Heart left ventricle (tissue), 16 donors: Measurements from ENCODE around the gene DNAH3. TPM values are rescaled to one million over a fixed set of nuclear protein-coding genes. Genes with fewer than 3 reads are reported as not detected.

ENCODE experiments used
- ATAC-seq, 4 donors: fragments of 200-7000 bp; cut with Tn5 transposase; one replicate each; pipeline ENCODE4 v1.9.1; 2020 to 2022; ENCODE audit warnings: moderate library complexity in 4 of 4, mild to moderate bottlenecking in 3 of 4, moderate number of reproducible peaks in 1 of 4
- DNase-seq, 5 donors: peaks; one replicate each; pipeline ENCODE4 v3.0.0-alpha.2; 2020
- H3K27ac ChIP-seq, 12 donors: fragments of 200-600 bp; sonication (generic) in 4 of 12; one replicate each; pipeline versions ENCODE4 v1.5.0 to v1.8.0; 2016 to 2022; ENCODE audit warnings: mild to moderate bottlenecking in 2 of 12
- H3K27me3 ChIP-seq, 9 donors: fragments of 200-600 bp; sonication (generic) in 2 of 9; one replicate each; pipeline versions ENCODE4 v1.5.1 to v1.8.0; 2016 to 2022; ENCODE audit warnings: mild to moderate bottlenecking in 3 of 9
- H3K36me3 ChIP-seq, 9 donors: fragments of 200-600 bp; sonication (generic) in 2 of 9; one replicate each; pipeline versions ENCODE4 v1.5.0 to v1.8.0; 2018 to 2022; ENCODE audit warnings: mild to moderate bottlenecking in 2 of 9
- H3K4me1 ChIP-seq, 12 donors: fragments of 200-600 bp; sonication (generic) in 4 of 12; one replicate each; pipeline versions ENCODE4 v1.5.0 to v1.8.0; 2016 to 2022; ENCODE audit warnings: mild to moderate bottlenecking in 3 of 12
- H3K4me3 ChIP-seq, 12 donors: fragments of 200-600 bp; sonication (generic) in 4 of 12; one replicate each; pipeline versions ENCODE4 v1.5.0 to v1.8.0; 2017 to 2022; ENCODE audit warnings: mild to moderate bottlenecking in 9 of 12, moderate library complexity in 4 of 12
- H3K9me3 ChIP-seq, 12 donors: fragments of 200-600 bp; sonication (generic) in 4 of 12; one replicate each; pipeline versions ENCODE4 v1.5.0 to v1.8.0; 2016 to 2022; ENCODE audit warnings: mild to moderate bottlenecking in 1 of 12
- POLR2A ChIP-seq, 2 donors: fragments of 450-650 bp; IDR thresholded peaks; one replicate each; pipeline ENCODE4 v1.6.1; 2017; ENCODE audit warnings: antibody characterized with exemption in 2 of 2, mild to moderate bottlenecking in 2 of 2, moderate library complexity in 2 of 2
- WGBS, 4 donors: extraction: QIAGEN DNeasy Blood & Tissue Kit in 2 of 4; methylation state at CpG; one replicate each; pipeline versions ENCODE4 v1.1.5 to v1.1.7; 2013 to 2018; 5-methylcytosine and 5-hydroxymethylcytosine counted together
- intact Hi-C, 10 donors: fragments of 100-400 bp; cut with DNase I; formaldehyde crosslinking; loops; one replicate each; pipeline versions ENCODE4 v1.11.1 to v1.14.2; 2022
- polyA plus RNA-seq, 2 donors: library from polyadenylated mRNA; stranded (reverse); fragments of 200-250 nt; gene quantifications; one replicate each; pipeline ENCODE4 v1.2.3, GENCODE V29; 2013
- total RNA-seq, 9 donors: library from RNA; depleted of rRNA in 2 of 9; stranded (reverse); fragments of >200 nt in 2 of 9; fragmentation: NEBNext Ultra II Directional in 3 of 9; extraction: Animal tissue kit (Norgen Biotek cat#: 25700) in 3 of 9; gene quantifications; one replicate each; pipeline versions ENCODE4 v1.1.0 to v1.2.4, GENCODE V29; 2016 to 2023
- TF ChIP-seq, protein P1 (sequence below), 12 donors: fragments of 200-600 bp; sonication (generic) in 4 of 12; IDR thresholded peaks; one replicate each; pipeline versions ENCODE4 v1.5.0 to v1.8.0; 2018 to 2022; ENCODE audit warnings: antibody characterized with exemption in 12 of 12, mild to moderate bottlenecking in 5 of 12
- donor health status: ischemic (EF 13 %, LVEDD 7.1; RV severe dilation, severe dysfunction).
- donor health status: healthy with polysubstance abuse.
- donor health status: DM: no; HTN: yes; CAD: no.
- donor health status: DM: no; HTN: no; CAD: no.
- donor health status: ischemic (EF 25% LVEDD 6.9; RV normal size, moderate dysfunction).
- donor health status: ischemic (EF 25% LVEDD 5.7; RV mildly dilated, moderate dysfunction).
- donor health status: healthy.
- donor health status: DM: yes; HTN: yes; CAD: no.
- donor health status: ischemic (EF 35%, LVEDD 5.7; RV mildly dilated, moderate dysfunction).
- donor health status: nonischemic (EF 11% LVEDD 7.7; RV severe dilation, severe dysfunction).
- donor health status: DM: yes; HTN: yes; CAD: no.
- donor health status: PGD.
- donor health status: ischemic (EF 29% LVEDD 5.4; RV normal size, mild dysfunction).
- donor health status: nonischemic (EF 23%, LVEDD 6.1; RV moderate dilation, normal function).

Gene DNAH3
- total and polyA plus RNA-seq, 11 donors: 0.01 to 2.0 (median 0.87) TPM

DNA sequence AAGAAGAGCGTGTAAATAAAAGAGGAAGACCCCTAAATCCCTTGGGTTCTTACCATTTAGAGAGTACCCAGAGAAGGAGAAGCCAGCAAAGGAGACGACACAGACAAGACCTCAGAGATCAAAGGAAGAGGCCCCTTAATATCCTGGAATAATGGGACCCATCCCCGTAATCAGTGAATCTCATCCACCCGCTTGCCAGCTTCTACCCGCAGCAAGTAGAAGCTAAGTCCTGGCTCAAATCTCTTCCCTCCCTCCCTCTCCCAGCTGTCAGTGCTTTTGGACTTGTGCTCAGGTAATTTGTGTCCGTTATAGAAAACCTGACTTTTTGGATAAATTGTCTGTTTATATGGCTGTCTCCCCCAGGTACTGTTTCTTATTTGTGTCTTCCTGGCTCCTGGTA is 248.2 kb downstream of the DNAH3 start:
- intact Hi-C loops: loop anchor here in 8 of 10 donors (2.0 to 5.0 kb wide), 4 partner anchors 35 to 400 kb away; no protein-coding TSS in a partner anchor
- 88 to 91% (median 90%) methylated on average over 6 of the region's 6 CpGs for WGBS, 4 donors
- Histone ChIP-seq H3K4me1 (peaks cover 19 to 82% (median 71%) of the 10 kb centered on the region in 12 donors), H3K27me3 (no peaks in the 10 kb centered on the region), H3K4me3 (peak overlapping the region in 3 of 12 donors; percentile 69 to 85 (median 80)), H3K27ac (peak overlapping the region in 11 of 12 donors; percentile 5 to 99 (median 97)), H3K9me3 (no peaks in the 10 kb centered on the region), H3K36me3 (peaks cover 0 to 8% (median under 1%) of the 10 kb centered on the region in 9 donors)
- ATAC-seq: no peak
- TF ChIP-seq, protein P1, sequence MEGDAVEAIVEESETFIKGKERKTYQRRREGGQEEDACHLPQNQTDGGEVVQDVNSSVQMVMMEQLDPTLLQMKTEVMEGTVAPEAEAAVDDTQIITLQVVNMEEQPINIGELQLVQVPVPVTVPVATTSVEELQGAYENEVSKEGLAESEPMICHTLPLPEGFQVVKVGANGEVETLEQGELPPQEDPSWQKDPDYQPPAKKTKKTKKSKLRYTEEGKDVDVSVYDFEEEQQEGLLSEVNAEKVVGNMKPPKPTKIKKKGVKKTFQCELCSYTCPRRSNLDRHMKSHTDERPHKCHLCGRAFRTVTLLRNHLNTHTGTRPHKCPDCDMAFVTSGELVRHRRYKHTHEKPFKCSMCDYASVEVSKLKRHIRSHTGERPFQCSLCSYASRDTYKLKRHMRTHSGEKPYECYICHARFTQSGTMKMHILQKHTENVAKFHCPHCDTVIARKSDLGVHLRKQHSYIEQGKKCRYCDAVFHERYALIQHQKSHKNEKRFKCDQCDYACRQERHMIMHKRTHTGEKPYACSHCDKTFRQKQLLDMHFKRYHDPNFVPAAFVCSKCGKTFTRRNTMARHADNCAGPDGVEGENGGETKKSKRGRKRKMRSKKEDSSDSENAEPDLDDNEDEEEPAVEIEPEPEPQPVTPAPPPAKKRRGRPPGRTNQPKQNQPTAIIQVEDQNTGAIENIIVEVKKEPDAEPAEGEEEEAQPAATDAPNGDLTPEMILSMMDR (IDR thresholded peaks at IDR 0.05): no peak
- TF ChIP-seq POLR2A (IDR thresholded peaks at IDR 0.05): no peak
- DNase-seq: no peak

DNA sequence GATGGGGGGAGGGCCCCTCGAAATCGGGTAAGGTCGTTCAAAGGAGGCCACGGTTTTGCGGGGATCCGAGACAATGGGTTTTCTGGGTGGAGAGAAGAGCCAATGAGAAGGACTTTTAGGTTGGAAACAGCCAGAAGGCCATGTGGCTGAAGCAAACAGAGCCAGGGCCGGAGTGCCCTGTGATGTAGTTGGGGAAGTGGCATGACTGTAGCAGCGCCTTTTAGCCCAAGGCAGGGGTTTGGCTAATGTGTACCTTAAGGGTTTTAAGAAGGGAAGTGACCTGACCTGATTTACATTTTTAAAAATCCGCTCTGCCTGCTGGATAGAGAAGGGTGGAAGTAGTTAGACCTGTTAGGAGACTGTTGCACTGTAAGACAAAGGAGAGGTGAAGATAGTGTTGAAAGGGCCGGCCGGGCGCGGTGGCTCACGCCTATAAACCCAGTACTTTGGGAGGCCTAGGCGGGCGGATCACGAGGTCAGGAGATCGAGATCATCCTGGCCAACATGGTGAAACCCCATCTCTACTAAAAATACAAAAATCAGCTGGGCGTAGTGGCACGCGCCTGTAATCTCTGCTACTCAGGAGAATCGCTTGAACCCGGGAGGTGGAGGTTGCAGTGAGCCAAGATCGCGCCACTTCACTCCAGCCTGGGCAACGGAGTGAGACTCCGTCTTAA is 249.1 kb downstream of the DNAH3 start:
- H3K4me1 ChIP-seq: peaks cover 22 to 80% (median 65%) of the 10 kb centered on the region in 12 donors
- H3K27ac ChIP-seq: peak overlapping the region; percentile 95 to 99 (median 97)
- no peaks in the 10 kb centered on the region for H3K9me3 ChIP-seq
- peaks cover 0 to 16% (median 9%) of the 10 kb centered on the region in 9 donors for H3K36me3 ChIP-seq
- ATAC-seq: peak in 3 of 4 donors; percentile 3 to 25 (median 16)
- H3K4me3 ChIP-seq: peak overlapping the region; percentile 68 to 93 (median 80)
- 19 to 32% (median 20%) methylated on average over 27 of the region's 27 CpGs for WGBS, 4 donors
- peak; percentile 52 to 69 (median 66) for DNase-seq
- TF ChIP-seq POLR2A (IDR thresholded peaks at IDR 0.05): no peak
- TF ChIP-seq, protein P1 (IDR thresholded peaks at IDR 0.05): no peak
- intact Hi-C loops: loop anchor here in 9 of 10 donors (2.0 to 5.0 kb wide), 5 partner anchors 34 to 401 kb away; partner anchors contain the start of genes ERI2 (in 1 of the 9) and REXO5 (in 1 of the 9)
- no peaks in the 10 kb centered on the region for H3K27me3 ChIP-seq

DNA sequence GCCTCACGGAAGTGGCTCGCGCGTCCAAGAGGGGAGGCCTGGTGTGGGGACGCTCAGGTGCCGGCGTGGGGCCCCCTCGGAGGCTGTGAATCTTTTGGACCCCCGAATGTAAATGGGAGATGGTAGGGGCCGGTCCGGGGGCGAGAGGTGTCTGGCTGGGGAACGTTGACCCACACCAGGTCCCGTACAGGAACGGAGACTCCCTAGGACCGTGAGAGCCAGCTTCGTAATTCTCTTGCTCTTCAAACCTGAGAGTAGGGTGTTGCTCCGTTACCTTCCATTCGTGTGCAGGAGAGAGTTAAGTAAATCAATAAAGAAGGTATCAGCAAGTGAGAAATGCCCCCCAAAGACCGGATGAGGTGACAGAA is 249.6 kb downstream of the DNAH3 start:
- Histone ChIP-seq H3K36me3 (peaks cover 0 to 18% (median 11%) of the 10 kb centered on the region in 9 donors), H3K27ac (peak overlapping the region; percentile 95 to 99 (median 97)), H3K4me3 (peak overlapping the region; percentile 68 to 93 (median 80)), H3K9me3 (no peaks in the 10 kb centered on the region), H3K4me1 (peaks cover 22 to 75% (median 61%) of the 10 kb centered on the region in 12 donors), H3K27me3 (no peaks in the 10 kb centered on the region)
- DNase-seq: no peak
- 0 to 2% (median 1%) methylated on average over 11 to 20 of the region's 20 CpGs for WGBS, 4 donors
- intact Hi-C loops: loop anchor here in 9 of 10 donors (2.0 to 5.0 kb wide), 5 partner anchors 34 to 401 kb away; partner anchors contain the start of genes ERI2 (in 1 of the 9) and REXO5 (in 1 of the 9)
- TF ChIP-seq, protein P1 (IDR thresholded peaks at IDR 0.05): no peak
- no peak for TF ChIP-seq POLR2A (IDR thresholded peaks at IDR 0.05)
- ATAC-seq: peak in 3 of 4 donors; percentile 0 to 5 (median 5)
